Measurements from ENCODE around the gene PRELP.
"Not testable (repeated sequence)": the region's sequence is repeated elsewhere in the genome, so short reads cannot be mapped to it uniquely, and the experiment has no call there.

PRELP gene

DNA sequence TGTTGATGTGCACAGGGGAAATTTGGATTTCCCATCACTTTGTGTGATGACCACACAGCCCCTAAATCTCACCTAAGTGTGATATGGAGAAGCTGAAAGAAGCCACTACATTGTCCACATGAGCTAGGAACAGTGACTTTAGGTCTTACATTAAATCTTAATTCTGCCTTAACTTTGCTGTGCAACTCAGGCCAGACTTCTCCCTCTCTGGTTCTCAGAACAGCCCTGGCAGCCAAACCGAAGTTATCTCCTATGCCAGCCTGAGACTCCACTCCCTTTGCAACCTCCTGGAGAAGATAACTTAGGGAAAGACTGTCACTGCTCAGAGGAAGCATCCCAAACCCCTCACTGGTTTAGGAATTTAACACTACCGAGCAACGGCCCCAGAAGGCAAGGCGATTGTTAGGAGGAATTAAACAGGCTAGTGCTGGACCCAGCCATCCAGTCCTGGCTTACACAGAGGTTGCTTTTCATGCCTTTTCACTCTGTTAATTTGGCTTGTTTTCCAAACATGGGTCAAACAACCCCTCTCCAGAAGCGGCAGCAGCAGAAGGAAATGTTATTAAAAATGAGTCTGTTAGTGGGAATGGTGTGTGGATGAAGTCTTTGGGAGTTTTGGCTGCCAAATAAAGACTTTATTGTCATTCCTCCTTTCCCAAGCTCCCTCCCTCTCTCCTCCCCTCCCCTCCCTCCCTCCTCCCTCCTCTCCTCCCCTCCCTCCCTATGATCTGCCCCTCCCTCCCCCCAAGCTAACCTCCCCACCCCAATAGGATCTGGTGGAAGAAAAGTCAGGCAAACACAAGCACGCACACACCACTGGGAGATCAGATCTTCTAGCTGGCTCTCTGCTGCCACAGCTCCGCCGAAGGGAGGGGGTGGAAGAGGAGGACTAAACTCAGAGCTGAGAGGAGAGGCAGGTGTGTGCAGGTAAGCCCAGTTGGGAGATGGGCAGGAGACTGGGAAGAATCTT, at the start of gene PRELP:
TSS of gene PRELP (plus strand) at position 795 of the 970 bp plus-strand sequence. CDS start 7,379 bp downstream, outside the sequence.
- DNase-seq (ENCODE audit: low read depth), result no peak

DNA sequence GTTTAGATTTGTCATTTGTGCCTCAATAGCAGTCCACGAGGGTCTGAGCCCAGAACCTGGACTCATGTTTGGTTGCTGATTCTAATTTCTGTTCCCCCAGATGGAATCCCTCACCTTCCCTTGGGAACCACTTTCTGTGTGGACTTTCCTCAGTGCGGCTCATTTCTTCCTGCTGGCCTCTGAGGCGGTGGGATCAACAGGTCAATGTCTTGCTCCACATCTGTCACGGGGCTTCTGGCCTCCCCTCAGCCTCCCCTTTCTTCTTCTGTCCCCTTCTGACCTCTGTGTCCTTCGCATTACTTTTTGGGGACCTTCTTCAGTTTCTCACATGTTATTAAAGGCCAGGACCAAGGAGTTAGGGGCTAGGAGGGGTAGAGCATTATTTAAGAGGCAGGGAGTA, 49.2 kb upstream of the PRELP start:
- DNase-seq (ENCODE audit: low read depth), result no peak

DNA sequence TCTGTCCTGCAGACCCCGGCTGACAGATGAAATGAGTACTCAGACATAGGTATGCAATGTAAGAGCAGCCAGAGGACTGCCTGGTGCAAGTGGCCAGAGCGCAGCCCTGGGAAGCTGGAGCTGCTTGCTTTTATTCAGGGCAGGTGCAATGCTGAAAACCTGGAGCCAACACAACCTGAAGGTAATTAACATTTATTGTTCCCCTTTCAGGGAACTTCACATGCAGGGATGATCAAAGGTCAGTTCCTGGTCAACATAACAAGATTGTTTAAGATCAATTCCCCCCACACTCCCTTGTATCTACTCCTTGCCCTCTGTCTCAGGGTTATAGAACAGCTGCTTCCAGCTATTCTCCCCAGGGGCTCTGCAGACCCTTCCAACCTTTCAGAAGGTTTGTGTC, 48.7 kb upstream of the PRELP start:
- no peak for DNase-seq (ENCODE audit: low read depth)

- no peak for DNase-seq (ENCODE audit: low read depth)
Observed at GRCh38 chr1:203427451-203427850, 48.2 kb upstream of the PRELP start.

DNA sequence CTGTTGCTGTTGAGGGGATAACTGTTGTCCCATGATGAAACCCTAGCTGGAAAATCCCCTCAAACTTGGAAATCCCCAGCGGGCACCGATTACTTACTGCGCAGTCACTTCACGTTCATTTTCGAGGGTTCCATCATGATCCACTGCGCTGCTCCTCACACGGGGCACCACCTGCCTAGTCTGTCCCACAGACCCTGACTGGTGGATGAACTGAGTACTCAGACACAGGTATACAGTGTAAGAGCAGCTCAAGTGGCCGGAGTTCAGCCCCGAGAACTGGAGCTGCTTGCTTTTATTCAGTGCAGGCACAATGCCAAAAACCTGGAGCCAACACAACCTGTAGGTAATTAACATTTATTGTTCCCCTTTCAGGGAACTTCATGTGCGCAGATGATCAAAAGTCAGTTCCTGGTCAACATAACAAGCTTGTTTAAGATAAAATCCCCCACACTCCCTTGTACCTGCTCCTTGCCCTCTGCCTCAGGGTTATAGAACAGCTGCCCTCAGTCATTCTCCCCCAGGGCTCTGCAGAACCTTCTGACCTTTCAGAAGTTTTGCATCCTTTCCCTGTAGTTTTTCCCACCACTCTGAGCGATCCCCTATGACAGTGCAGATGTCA, 46.5 kb upstream of the PRELP start:
- DNase-seq (ENCODE audit: low read depth), result no peak

DNA sequence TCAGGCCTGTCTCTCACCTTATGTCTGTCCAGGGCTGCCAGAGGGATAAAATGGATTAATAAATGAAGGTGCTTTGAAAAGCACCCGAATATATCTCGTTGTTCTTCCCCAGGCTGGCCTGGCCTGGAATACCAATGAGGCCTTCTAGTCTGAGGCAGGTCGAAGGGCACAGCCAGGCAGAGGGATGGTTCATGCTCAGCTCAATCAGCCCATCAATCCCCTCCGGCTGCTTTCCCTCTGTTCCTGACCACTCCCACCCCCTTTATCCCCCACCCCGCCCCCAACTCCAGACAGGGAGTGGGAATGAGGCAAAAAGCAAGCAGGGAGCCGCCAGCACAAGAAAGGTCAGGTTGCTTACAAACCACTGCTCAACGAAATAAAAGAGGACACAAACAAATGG, 40.0 kb upstream of the PRELP start:
- no peak for DNase-seq (ENCODE audit: low read depth)

DNA sequence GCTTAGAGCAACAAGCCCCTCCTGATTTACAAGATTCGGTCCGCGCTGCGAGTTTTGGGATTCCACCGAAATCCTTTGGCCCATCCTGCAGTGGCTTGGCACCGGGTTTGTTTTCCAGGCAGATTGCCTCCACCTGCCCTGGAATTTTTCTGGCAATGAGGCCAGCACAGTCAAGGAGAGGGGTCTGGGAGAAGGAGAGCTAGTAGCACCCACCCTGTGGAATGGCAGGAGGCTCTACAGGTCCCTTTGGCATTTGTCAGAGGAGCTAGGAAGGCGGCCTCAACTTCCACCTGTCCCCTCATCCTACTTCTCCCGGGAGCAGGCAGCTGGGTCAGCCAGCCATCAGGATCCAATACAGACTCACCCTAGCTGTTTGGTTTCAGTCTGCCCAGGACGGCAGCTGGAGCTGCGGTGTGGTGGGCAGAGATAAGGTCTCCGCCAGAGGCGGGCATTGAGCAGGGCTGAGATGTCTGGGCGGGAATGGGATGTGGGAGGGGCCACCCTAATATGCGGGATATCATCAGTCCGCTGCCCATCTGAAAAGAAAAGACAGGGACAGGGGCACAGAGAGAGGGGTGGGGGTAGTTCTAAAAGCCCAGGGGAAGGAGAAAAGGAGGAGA, 37.8 kb upstream of the PRELP start:
- DNase-seq (ENCODE audit: low read depth), result no peak

- no peak for DNase-seq (ENCODE audit: low read depth)
Observed at GRCh38 chr1:203439131-203439730, 36.4 kb upstream of the PRELP start.

- DNase-seq (ENCODE audit: low read depth), result no peak
Observed at GRCh38 chr1:203440771-203441170, 34.8 kb upstream of the PRELP start.

- no peak for DNase-seq (ENCODE audit: low read depth)
Observed at GRCh38 chr1:203441766-203442165, 33.8 kb upstream of the PRELP start.

DNA sequence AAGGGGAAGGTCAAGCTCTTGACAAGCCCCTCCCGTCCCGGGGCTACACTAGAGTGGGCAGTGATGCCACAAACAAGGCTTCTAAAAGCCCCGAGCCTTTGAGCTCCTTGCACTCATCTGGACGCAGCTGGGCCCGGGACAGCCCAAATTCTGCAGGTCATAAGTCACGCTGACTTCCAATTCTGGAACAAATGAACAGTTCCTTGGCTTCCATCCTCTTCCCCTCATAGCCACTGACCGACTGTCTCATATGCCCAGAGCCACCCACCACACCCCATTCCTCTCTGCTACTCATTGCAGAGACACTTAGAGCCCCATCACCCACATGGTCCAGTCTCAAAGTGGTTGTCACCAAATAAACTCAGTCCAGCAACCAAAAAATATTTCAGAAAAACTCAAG, 32.8 kb upstream of the PRELP start:
- DNase-seq (ENCODE audit: low read depth), result no peak

DNA sequence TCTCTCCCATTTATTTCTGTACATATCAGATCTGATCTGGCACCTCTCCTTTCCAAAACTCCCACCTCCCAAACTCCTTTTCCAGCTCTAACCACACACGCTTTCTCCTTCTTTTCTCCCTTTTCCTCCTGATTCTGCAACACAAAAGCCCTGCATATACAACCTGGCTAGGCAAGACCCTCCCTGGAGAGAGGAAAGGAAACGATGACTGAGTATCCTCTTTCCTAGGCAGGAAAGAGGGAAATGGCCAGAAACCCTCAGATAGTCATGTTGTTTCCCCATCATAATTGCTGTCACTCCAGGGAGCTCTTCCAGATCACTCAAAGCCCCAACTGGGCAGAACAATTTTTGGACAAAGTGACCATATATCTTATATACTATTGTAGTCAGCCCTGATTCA, 32.3 kb upstream of the PRELP start:
- no peak for DNase-seq (ENCODE audit: low read depth)

DNA sequence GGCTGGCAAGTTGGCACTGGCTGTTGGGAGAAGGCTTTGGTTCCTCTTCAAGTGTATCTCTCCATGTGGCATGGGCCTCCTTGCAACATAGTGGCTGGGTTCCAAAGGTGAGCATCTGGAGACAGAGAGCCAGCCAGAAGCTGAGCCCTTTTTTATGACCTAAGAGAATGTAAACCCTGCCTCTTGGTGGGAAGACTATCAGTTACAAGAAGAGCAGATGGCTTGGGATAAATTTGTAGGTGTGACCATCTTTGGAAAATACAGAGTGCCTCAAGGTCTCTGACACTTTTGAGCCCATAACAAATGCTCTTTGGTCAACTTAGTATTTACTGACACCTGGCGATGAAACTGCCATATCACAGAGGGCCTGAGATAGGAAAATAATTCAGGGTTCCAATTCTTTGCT, 31.4 kb upstream of the PRELP start:
- DNase-seq (ENCODE audit: low read depth), result no peak

DNA sequence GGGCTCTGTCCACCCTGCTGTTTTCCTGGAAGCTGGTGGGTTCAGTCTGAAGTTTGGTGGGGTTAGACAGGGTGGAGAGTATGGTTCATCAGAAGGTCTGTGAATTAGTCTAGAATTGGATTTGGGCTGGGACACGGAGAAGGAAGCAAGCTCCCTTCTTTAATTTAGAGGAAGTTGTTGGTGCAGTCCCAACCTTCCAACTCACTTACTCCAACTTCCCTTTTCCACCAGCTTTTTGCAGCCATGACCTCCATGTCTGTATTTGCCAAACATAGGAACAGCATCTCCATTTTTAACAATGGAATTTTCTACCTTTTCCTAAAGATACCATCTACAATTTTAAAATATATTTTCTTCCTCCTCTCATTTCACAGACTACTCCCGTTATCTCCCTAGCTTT, 28.5 kb upstream of the PRELP start:
- DNase-seq (ENCODE audit: low read depth), result no peak

GRCh38 chr1:203447598-203447997, 28.0 kb upstream of the PRELP start:
- not testable (repeated sequence) for DNase-seq (ENCODE audit: low read depth)

GRCh38 chr1:203448521-203449061, 27.0 kb upstream of the PRELP start:
- DNase-seq (ENCODE audit: low read depth), result no peak

- no peak for DNase-seq (ENCODE audit: low read depth)
Observed at GRCh38 chr1:203450001-203450400, 25.6 kb upstream of the PRELP start.

DNA sequence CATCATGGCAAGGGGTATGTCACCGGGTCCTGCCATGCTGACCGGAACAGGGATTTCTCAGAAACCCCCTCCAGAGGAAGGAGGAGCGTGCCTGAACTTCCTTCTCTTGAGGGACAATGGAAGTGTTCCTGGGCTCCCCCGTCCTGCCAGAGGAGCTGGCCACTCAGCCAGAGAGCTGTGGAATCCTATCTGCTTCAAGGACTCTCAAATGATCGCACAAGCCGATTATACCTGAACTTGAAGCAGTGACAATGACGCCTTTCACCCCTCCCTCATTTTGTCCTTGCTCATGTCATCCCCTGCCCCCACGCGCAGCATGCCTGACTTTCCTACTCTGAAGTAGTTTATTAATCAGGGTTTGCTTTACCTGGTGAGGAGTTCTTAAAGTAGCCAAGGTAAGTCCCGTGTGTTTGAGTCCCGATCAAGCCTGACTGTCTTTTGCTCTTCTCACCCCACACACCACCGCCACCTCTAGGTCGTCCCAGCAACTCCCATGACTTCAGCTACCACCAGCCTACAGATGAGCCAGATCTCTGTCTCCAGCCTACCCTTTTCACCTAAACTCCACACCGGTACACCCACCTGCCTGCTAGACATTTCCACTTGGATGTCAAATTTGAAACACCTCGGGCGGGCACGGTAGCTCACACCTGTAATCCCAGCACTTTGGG, 25.0 kb upstream of the PRELP start:
- DNase-seq (ENCODE audit: low read depth), result no peak

DNA sequence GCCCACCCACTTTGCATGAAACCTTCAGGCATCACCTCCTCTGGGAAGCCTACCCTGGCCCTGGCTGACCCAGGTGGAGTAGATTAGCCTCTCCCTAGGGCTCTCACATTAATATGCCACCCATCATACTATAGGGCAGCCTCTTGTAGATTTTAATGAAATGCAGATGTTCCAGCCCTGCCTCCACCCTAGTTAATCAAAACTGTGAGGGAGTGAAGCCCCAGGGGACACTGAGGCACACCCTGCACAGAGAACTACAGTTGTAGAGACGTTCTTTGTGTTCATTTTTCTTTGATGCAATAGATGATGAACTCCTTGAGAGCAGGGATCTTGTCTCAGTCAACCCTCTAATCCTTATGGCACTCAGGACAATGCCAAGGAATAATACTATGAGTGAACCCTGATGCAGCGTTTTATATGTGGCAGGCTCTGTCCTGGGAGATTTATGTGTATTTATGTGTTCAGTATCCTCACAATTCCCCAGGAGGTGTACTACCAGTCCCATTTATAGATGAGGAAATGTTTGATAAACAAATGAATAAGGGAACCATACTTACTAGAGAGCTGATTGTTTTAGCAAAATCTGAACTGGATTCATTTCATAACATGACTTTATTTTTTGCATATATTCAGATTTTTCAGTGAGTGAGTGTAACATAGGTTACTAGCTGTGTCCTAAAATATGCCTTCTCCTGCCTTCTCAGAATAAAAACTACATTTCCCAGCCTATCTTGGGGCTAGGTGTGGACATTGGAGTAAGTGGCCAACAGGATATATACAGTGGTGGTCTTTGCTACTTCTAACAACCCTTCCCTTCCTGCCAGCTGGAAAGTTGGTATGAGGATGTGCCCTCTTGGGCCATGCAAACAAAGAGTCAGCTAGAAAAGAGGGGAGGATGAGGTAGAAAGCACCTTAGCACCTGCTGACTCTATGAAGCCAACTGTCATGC, 23.5 kb upstream of the PRELP start:
- no peak for DNase-seq (ENCODE audit: low read depth)

DNA sequence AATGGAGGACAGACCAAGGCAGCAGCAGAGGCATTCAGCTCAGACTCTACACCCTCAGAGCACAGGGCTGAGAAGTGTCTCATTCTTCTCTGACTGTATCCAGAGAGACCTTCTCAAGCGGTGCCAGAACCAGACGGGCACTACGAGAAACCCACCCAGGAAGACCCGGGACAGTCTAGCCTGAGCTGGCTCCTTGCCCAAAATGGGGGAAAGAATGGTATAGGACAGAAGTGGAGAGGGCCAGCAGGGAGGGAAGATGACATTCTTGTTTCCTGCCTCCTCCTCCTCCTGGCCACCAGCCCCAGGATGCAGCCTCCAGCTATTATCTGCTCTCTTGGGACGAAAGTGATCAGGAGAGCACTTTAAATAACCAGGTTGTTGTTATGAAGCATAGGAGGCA, 22.6 kb upstream of the PRELP start:
- no peak for DNase-seq (ENCODE audit: low read depth)

DNA sequence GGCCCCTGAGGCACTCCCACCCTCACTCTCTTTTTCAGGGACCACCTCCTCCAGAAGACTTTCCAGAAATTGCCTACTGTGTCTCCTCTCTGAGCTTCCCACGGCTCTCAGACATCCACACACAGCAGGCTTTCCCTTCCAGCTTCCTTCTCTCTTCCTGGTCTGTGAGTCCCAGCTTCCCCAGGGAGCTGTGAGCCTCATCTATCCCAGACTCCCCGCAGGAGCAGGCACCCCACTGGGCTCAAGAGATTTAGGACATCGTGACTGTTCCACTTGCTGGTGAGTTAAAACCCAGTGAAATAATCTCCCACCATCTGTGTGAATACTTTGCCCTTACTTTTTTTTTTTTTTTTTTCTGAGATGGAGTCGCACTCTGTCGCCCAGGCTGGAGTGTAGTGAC, 22.0 kb upstream of the PRELP start:
- no peak for DNase-seq (ENCODE audit: low read depth)
